ENCODE results near the gene CHRM4.
"Not testable (repeated sequence)": the region's sequence is repeated elsewhere in the genome, so short reads cannot be mapped to it uniquely, and the experiment has no call there.

The CHRM4 gene

GRCh38 chr11:46373787-46374740 is 17.5 kb downstream of the CHRM4 start:
- no peaks in the 10 kb centered on the region for H3K9me3 Mint-ChIP-seq
- peaks cover 2% of the 10 kb centered on the region for H3K4me1 Mint-ChIP-seq (ENCODE audit: low read depth)
- peaks cover 45% of the 10 kb centered on the region for H3K36me3 Mint-ChIP-seq (ENCODE audit: low read depth)
- no peak for DNase-seq (ENCODE audit: low spot score)
- no peaks in the 10 kb centered on the region for H3K27me3 Mint-ChIP-seq (ENCODE audit: low read depth)
- no peak overlapping the region for H3K27ac Mint-ChIP-seq
- no peak overlapping the region for H3K4me3 Mint-ChIP-seq

- H3K27ac Mint-ChIP-seq, result not testable (repeated sequence)
These were observed 19.1 kb downstream of the CHRM4 start for GRCh38 chr11:46372501-46372900.

GRCh38 chr11:46372086-46372485 is 19.5 kb downstream of the CHRM4 start:
- peaks cover 43% of the 10 kb centered on the region for H3K36me3 Mint-ChIP-seq (ENCODE audit: low read depth)
- H3K27ac Mint-ChIP-seq, result no peak overlapping the region
- no peaks in the 10 kb centered on the region for H3K27me3 Mint-ChIP-seq (ENCODE audit: low read depth)
- no peaks in the 10 kb centered on the region for H3K9me3 Mint-ChIP-seq
- peaks cover 4% of the 10 kb centered on the region for H3K4me1 Mint-ChIP-seq (ENCODE audit: low read depth)
- DNase-seq (ENCODE audit: low spot score), result no peak
- no peak overlapping the region for H3K4me3 Mint-ChIP-seq

More at GRCh38 chr11:46372501-46372900, 19.1 kb downstream of the CHRM4 start:
- DNase-seq (ENCODE audit: low spot score); H3K27me3 Mint-ChIP-seq (ENCODE audit: low read depth); H3K9me3 Mint-ChIP-seq; H3K4me1 Mint-ChIP-seq (ENCODE audit: low read depth); H3K4me3 Mint-ChIP-seq: not testable (repeated sequence)
- peaks cover 47% of the 10 kb centered on the region for H3K36me3 Mint-ChIP-seq (ENCODE audit: low read depth)

- not testable (repeated sequence) for H3K9me3 Mint-ChIP-seq; H3K27ac Mint-ChIP-seq; DNase-seq (ENCODE audit: low spot score); H3K4me3 Mint-ChIP-seq; H3K4me1 Mint-ChIP-seq (ENCODE audit: low read depth); H3K27me3 Mint-ChIP-seq (ENCODE audit: low read depth)
- H3K36me3 Mint-ChIP-seq (ENCODE audit: low read depth), result peaks cover 36% of the 10 kb centered on the region
These were observed 20.3 kb downstream of the CHRM4 start for GRCh38 chr11:46371262-46371661.

- no peak overlapping the region for H3K4me3 Mint-ChIP-seq
- DNase-seq (ENCODE audit: low spot score), result no peak
- H3K9me3 Mint-ChIP-seq, result no peaks in the 10 kb centered on the region
- peaks cover 5% of the 10 kb centered on the region for H3K4me1 Mint-ChIP-seq (ENCODE audit: low read depth)
- H3K27me3 Mint-ChIP-seq (ENCODE audit: low read depth), result no peaks in the 10 kb centered on the region
- H3K36me3 Mint-ChIP-seq (ENCODE audit: low read depth), result peaks cover 32% of the 10 kb centered on the region
- no peak overlapping the region for H3K27ac Mint-ChIP-seq
These were observed 21.3 kb downstream of the CHRM4 start for GRCh38 chr11:46370253-46370652.

GRCh38 chr11:46369458-46370152 is 22.0 kb downstream of the CHRM4 start:
- peak overlapping the region; percentile 52 for H3K27ac Mint-ChIP-seq
- H3K27me3 Mint-ChIP-seq (ENCODE audit: low read depth), result no peaks in the 10 kb centered on the region
- H3K4me3 Mint-ChIP-seq, result no peak overlapping the region
- peaks cover 7% of the 10 kb centered on the region for H3K4me1 Mint-ChIP-seq (ENCODE audit: low read depth)
- H3K36me3 Mint-ChIP-seq (ENCODE audit: low read depth), result peaks cover 27% of the 10 kb centered on the region
- no peaks in the 10 kb centered on the region for H3K9me3 Mint-ChIP-seq
- no peak for DNase-seq (ENCODE audit: low spot score)

GRCh38 chr11:46367916-46368267 is 23.7 kb downstream of the CHRM4 start:
- Mint-ChIP-seq H3K27me3 (ENCODE audit: low read depth) (no peaks in the 10 kb centered on the region), H3K9me3 (no peaks in the 10 kb centered on the region), H3K4me3 (no peak overlapping the region), H3K27ac (no peak overlapping the region), H3K36me3 (ENCODE audit: low read depth) (peaks cover 29% of the 10 kb centered on the region), H3K4me1 (ENCODE audit: low read depth) (peaks cover 11% of the 10 kb centered on the region)
- no peak for DNase-seq (ENCODE audit: low spot score)

GRCh38 chr11:46367244-46367915 is 24.2 kb downstream of the CHRM4 start:
- no peak overlapping the region for H3K4me3 Mint-ChIP-seq
- H3K27ac Mint-ChIP-seq, result no peak overlapping the region

GRCh38 chr11:46366661-46367161 is 24.9 kb downstream of the CHRM4 start:
- no peaks in the 10 kb centered on the region for H3K9me3 Mint-ChIP-seq
- peaks cover 16% of the 10 kb centered on the region for H3K4me1 Mint-ChIP-seq (ENCODE audit: low read depth)
- no peak for DNase-seq (ENCODE audit: low spot score)
- no peak overlapping the region for H3K4me3 Mint-ChIP-seq
- H3K27ac Mint-ChIP-seq, result no peak overlapping the region
- no peaks in the 10 kb centered on the region for H3K27me3 Mint-ChIP-seq (ENCODE audit: low read depth)
- peaks cover 28% of the 10 kb centered on the region for H3K36me3 Mint-ChIP-seq (ENCODE audit: low read depth)

More at GRCh38 chr11:46367244-46367915, 24.2 kb downstream of the CHRM4 start:
- no peaks in the 10 kb centered on the region for H3K27me3 Mint-ChIP-seq (ENCODE audit: low read depth)
- peak; percentile 60 for DNase-seq (ENCODE audit: low spot score)
- H3K9me3 Mint-ChIP-seq, result no peaks in the 10 kb centered on the region
- peaks cover 14% of the 10 kb centered on the region for H3K4me1 Mint-ChIP-seq (ENCODE audit: low read depth)
- peaks cover 30% of the 10 kb centered on the region for H3K36me3 Mint-ChIP-seq (ENCODE audit: low read depth)

GRCh38 chr11:46366260-46366659 is 25.3 kb downstream of the CHRM4 start:
- H3K4me1 Mint-ChIP-seq (ENCODE audit: low read depth), result peaks cover 17% of the 10 kb centered on the region
- no peak overlapping the region for H3K4me3 Mint-ChIP-seq
- peaks cover 26% of the 10 kb centered on the region for H3K36me3 Mint-ChIP-seq (ENCODE audit: low read depth)
- no peak for DNase-seq (ENCODE audit: low spot score)
- H3K27ac Mint-ChIP-seq, result no peak overlapping the region
- no peaks in the 10 kb centered on the region for H3K9me3 Mint-ChIP-seq
- H3K27me3 Mint-ChIP-seq (ENCODE audit: low read depth), result no peaks in the 10 kb centered on the region

- no peak for DNase-seq (ENCODE audit: low spot score)
- Mint-ChIP-seq H3K36me3 (ENCODE audit: low read depth) (peaks cover 19% of the 10 kb centered on the region), H3K27me3 (ENCODE audit: low read depth) (no peaks in the 10 kb centered on the region), H3K4me1 (ENCODE audit: low read depth) (peaks cover 26% of the 10 kb centered on the region), H3K9me3 (no peaks in the 10 kb centered on the region), H3K27ac (peak overlapping the region; percentile 7), H3K4me3 (no peak overlapping the region)
These were observed 26.8 kb downstream of the CHRM4 start for GRCh38 chr11:46364791-46365190.

- Mint-ChIP-seq H3K4me1 (ENCODE audit: low read depth) (peaks cover 25% of the 10 kb centered on the region), H3K27me3 (ENCODE audit: low read depth) (no peaks in the 10 kb centered on the region), H3K9me3 (no peaks in the 10 kb centered on the region), H3K27ac (no peak overlapping the region), H3K4me3 (no peak overlapping the region), H3K36me3 (ENCODE audit: low read depth) (peaks cover 12% of the 10 kb centered on the region)
- DNase-seq (ENCODE audit: low spot score), result no peak
These were observed 27.5 kb downstream of the CHRM4 start for GRCh38 chr11:46364056-46364455.

- Mint-ChIP-seq H3K9me3 (no peaks in the 10 kb centered on the region), H3K4me1 (ENCODE audit: low read depth) (peaks cover 25% of the 10 kb centered on the region), H3K27ac (no peak overlapping the region), H3K4me3 (no peak overlapping the region), H3K27me3 (ENCODE audit: low read depth) (no peaks in the 10 kb centered on the region), H3K36me3 (ENCODE audit: low read depth) (peaks cover 8% of the 10 kb centered on the region)
- DNase-seq (ENCODE audit: low spot score), result no peak
These were observed 28.0 kb downstream of the CHRM4 start for GRCh38 chr11:46363455-46364005.

Data from T-helper 2 cell treated with Interferon-gamma antibody and Interleukin-4, amounts not matched to agents 5 μg/mL and 100 μg/mL, for 36 hours (primary cell).